HCT116 (cell line): Measurements from ENCODE around the gene TSPEAR. TPM values are rescaled to one million over a fixed set of nuclear protein-coding genes. Genes with fewer than 3 reads are reported as not detected.

Experiments
- ATAC-seq: fragments of 200-7000 bp; cut with Tn5 transposase; 2 replicates; pipeline ENCODE4 v1.9.1; 2020; ENCODE audit warnings: mild to moderate bottlenecking, moderate library complexity
- BruUV-seq: library from RNA; stranded (reverse); fragments of 400-500 nt; replicated peaks from 2 replicates; lab custom pipeline; 2021; lab: Mats Ljungman, UMichigan
- CTCF ChIA-PET: fragments of 300-600 bp; sonication (Branson Sonifier 250); formaldehyde crosslinking; loops from one replicate; lab custom pipeline; 2021; ENCODE audit warnings: antibody characterized with exemption; lab: Charles Lee
- POLR2A ChIA-PET: fragments of 300-600, 350-600 bp; sonication (Branson Sonifier 250); formaldehyde crosslinking; loops from one replicate; lab custom pipeline; 2021; ENCODE audit warnings: antibody characterized with exemption; lab: Charles Lee
- RAD21 ChIA-PET, 2 experiments: fragments of 300-600 bp; sonication (Branson Sonifier 250); formaldehyde crosslinking; loops; one replicate each; lab custom pipeline; 2023; ENCODE audit warnings: low total read pairs in 2 of 2; ENCODE audit not compliant: uncharacterized antibody in 2 of 2, unreplicated experiment in 2 of 2, low non-redundant PET in 1 of 2; lab: Charles Lee
- DNase-seq: peaks from one replicate; pipeline ENCODE4 v3.0.0-alpha.2; 2010; ENCODE audit warnings: low read depth, low spot score
- H2AFZ ChIP-seq: fragments of 200-600 bp; shearing (Covaris generic), sonication (generic); 2 replicates; pipeline ENCODE4 v1.6.1; 2017; ENCODE audit warnings: low read depth, mixed run types, mixed read lengths, antibody characterized with exemption, low read length; ENCODE audit not compliant: poor library complexity, severe bottlenecking
- H3K27ac ChIP-seq: 2 replicates; pipeline ENCODE4 v1.5.1; 2012; ENCODE audit warnings: low read depth, low read length
- H3K27me3 ChIP-seq: fragments of 200-600 bp; sonication (generic); 2 replicates; pipeline ENCODE4 v1.6.1; 2016; ENCODE audit warnings: mixed run types, low read length, mixed read lengths; ENCODE audit not compliant: insufficient read depth
- H3K36me3 ChIP-seq, 2 experiments: fragments of 200-500 bp in 1 of 2; fragments of 200-600 bp in 1 of 2; sonication (Bioruptor generic) in 1 of 2; sonication (generic) in 1 of 2; 2 replicates each; pipeline versions ENCODE4 v1.5.1 to v1.6.1; 2014 to 2016; ENCODE audit warnings: low read length in 2 of 2, inconsistent platforms in 1 of 2, mixed read lengths in 1 of 2, mixed run types in 1 of 2; ENCODE audit not compliant: insufficient read depth in 2 of 2, control insufficient read depth in 1 of 2
- H3K4me1 ChIP-seq, 2 experiments: fragments of 200-600 bp in 1 of 2; sonication (generic) in 1 of 2; 2 replicates each; pipeline versions ENCODE4 v1.5.1 to v1.6.1; 2012 to 2017; ENCODE audit warnings: low read length in 2 of 2, inconsistent platforms in 1 of 2, mild to moderate bottlenecking in 1 of 2, mixed read lengths in 1 of 2, mixed run types in 1 of 2, moderate library complexity in 1 of 2; ENCODE audit not compliant: insufficient read depth in 2 of 2, control insufficient read depth in 1 of 2
- H3K4me2 ChIP-seq: fragments of 200-600 bp; sonication (generic); 2 replicates; pipeline ENCODE4 v1.6.1; 2017; ENCODE audit warnings: mixed run types, low read length, mixed read lengths
- H3K4me3 ChIP-seq, 2 experiments: fragments of 200-600 bp in 1 of 2; sonication (generic) in 1 of 2; replicated peaks in 1 of 2; 2 replicates each; pipeline ENCODE4 v1.5.1; 2011 to 2016; ENCODE audit warnings: low read length in 2 of 2, control low read depth in 1 of 2, low read depth in 1 of 2, mild to moderate bottlenecking in 1 of 2, mixed read lengths in 1 of 2, mixed run types in 1 of 2
- H3K79me2 ChIP-seq: fragments of 200-600 bp; sonication (generic); 2 replicates; pipeline ENCODE4 v1.6.1; 2017; ENCODE audit warnings: mild to moderate bottlenecking, mixed run types, low read length, moderate library complexity, mixed read lengths; ENCODE audit not compliant: insufficient read depth
- H3K9ac ChIP-seq: fragments of 200-600 bp; sonication (generic); 2 replicates; pipeline ENCODE4 v1.6.1; 2016; ENCODE audit warnings: low read length, mixed read lengths
- H3K9me2 ChIP-seq: fragments of 200-600 bp; sonication (generic), shearing (Covaris generic); 2 replicates; pipeline ENCODE4 v1.6.1; 2017; ENCODE audit warnings: mixed run types, mild to moderate bottlenecking, moderate library complexity; ENCODE audit not compliant: insufficient read depth
- H3K9me3 ChIP-seq, 2 experiments: fragments of 200-500 bp in 1 of 2; fragments of 200-600 bp in 1 of 2; sonication (Bioruptor generic) in 1 of 2; sonication (generic) in 1 of 2; 2 replicates each; pipeline ENCODE4 v1.6.1; 2014 to 2017; ENCODE audit warnings: low read length in 2 of 2, mixed read lengths in 2 of 2, inconsistent platforms in 1 of 2, low read depth in 1 of 2, mild to moderate bottlenecking in 1 of 2, mixed run types in 1 of 2, moderate library complexity in 1 of 2; ENCODE audit not compliant: control insufficient read depth in 1 of 2, insufficient read depth in 1 of 2
- H4K20me1 ChIP-seq: fragments of 200-600 bp; sonication (generic), shearing (Covaris generic); 2 replicates; pipeline ENCODE4 v1.6.1; 2017; ENCODE audit warnings: mixed run types, mild to moderate bottlenecking, moderate library complexity; ENCODE audit not compliant: insufficient read depth
- CBX3 ChIP-seq: IDR thresholded peaks from 2 replicates; pipeline ENCODE4 v1.6.1; 2012; ENCODE audit warnings: low read depth
- FOSL1 ChIP-seq: IDR thresholded peaks from 2 replicates; pipeline ENCODE4 v1.6.1; 2012; ENCODE audit warnings: low read depth
- JUND ChIP-seq: IDR thresholded peaks from 2 replicates; pipeline ENCODE4 v1.6.1; 2012
- POLR2A ChIP-seq: IDR thresholded peaks from 2 replicates; pipeline ENCODE4 v1.7.0; 2011; ENCODE audit warnings: borderline replicate concordance; ENCODE audit not compliant: insufficient read depth, insufficient read length; ENCODE audit errors: extremely low read depth
- POLR2AphosphoS5 ChIP-seq: IDR thresholded peaks from 2 replicates; pipeline ENCODE4 v1.6.1; 2011; ENCODE audit warnings: mild to moderate bottlenecking, low read depth, low read length, moderate library complexity
- RAD21 ChIP-seq: IDR thresholded peaks from 2 replicates; pipeline ENCODE4 v1.6.1; 2012; ENCODE audit warnings: low read depth, mild to moderate bottlenecking
- SP1 ChIP-seq: IDR thresholded peaks from 2 replicates; pipeline ENCODE4 v1.6.1; 2012; ENCODE audit warnings: low read depth
- SRF ChIP-seq: IDR thresholded peaks from 2 replicates; pipeline ENCODE4 v1.6.1; 2012; ENCODE audit warnings: low read depth
- TCF7L2 ChIP-seq: IDR thresholded peaks from 2 replicates; pipeline ENCODE4 v1.7.0; 2011; ENCODE audit warnings: borderline replicate concordance, inconsistent platforms; ENCODE audit not compliant: insufficient read depth, insufficient read length; ENCODE audit errors: extremely low read depth
- ZFX ChIP-seq: fragments of 450-650 bp; IDR thresholded peaks from 2 replicates; pipeline ENCODE4 v1.6.1; 2017
- intact Hi-C: fragments of 100-400 bp; cut with micrococcal nuclease; formaldehyde crosslinking; loops from 2 replicates; pipeline ENCODE4 v1.10.0; 2022
- total RNA-seq: library from RNA; stranded (reverse); gene quantifications from one replicate; pipeline ENCODE4 v1.2.1, GENCODE V29; 2021; ENCODE audit not compliant: unreplicated experiment
- TF ChIP-seq, protein P1 (sequence below): IDR thresholded peaks from 2 replicates; pipeline ENCODE4 v1.6.1; 2012; ENCODE audit warnings: low read depth
- TF ChIP-seq, protein P2 (sequence below), 3 experiments: fragments of 200-600 bp in 1 of 3; sonication (generic) in 1 of 3; IDR thresholded peaks in 2 of 3; conservative IDR thresholded peaks in 1 of 3; 2 replicates each; pipeline ENCODE4 v1.5.1; 2012 to 2017; ENCODE audit warnings: low read depth in 2 of 3, low read length in 2 of 3, antibody characterized with exemption in 1 of 3, borderline replicate concordance in 1 of 3, control low read depth in 1 of 3, mild to moderate bottlenecking in 1 of 3, mixed read lengths in 1 of 3, mixed run types in 1 of 3, moderate library complexity in 1 of 3; ENCODE audit not compliant: insufficient read depth in 1 of 3
- TF ChIP-seq, protein P3 (sequence below): IDR thresholded peaks from 2 replicates; pipeline ENCODE4 v1.6.1; 2012
- TF ChIP-seq, protein P4 (sequence below): IDR thresholded peaks from 2 replicates; pipeline ENCODE4 v1.6.1; 2011; ENCODE audit warnings: mild to moderate bottlenecking, low read length, moderate library complexity; ENCODE audit not compliant: insufficient replicate concordance; ENCODE audit errors: extremely low read depth

The TSPEAR gene
- total RNA-seq, 1 experiment from 2014 or later = not detected

DNA sequence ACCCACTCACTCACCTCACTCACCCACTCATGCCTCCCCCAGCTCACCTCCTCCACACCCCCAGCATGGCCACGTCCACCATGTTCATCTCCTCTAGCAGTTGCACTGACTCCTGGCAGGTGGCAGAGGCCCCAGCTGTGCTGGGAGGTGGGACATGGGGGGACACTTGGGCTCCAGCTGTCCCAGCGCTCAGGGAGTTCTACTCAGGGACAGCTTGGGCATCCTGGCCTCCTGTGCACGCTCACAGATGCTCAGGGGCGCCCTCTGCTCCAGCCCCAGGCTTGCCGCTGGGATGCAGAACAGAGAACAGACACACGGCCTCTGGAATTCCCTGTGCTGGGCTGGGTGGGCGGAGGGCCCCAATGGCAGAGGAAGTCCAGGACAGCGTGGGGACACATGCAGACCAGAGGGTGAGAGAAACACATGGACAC is 94.3 kb downstream of the TSPEAR start (continued):
- TF ChIP-seq, protein P1, sequence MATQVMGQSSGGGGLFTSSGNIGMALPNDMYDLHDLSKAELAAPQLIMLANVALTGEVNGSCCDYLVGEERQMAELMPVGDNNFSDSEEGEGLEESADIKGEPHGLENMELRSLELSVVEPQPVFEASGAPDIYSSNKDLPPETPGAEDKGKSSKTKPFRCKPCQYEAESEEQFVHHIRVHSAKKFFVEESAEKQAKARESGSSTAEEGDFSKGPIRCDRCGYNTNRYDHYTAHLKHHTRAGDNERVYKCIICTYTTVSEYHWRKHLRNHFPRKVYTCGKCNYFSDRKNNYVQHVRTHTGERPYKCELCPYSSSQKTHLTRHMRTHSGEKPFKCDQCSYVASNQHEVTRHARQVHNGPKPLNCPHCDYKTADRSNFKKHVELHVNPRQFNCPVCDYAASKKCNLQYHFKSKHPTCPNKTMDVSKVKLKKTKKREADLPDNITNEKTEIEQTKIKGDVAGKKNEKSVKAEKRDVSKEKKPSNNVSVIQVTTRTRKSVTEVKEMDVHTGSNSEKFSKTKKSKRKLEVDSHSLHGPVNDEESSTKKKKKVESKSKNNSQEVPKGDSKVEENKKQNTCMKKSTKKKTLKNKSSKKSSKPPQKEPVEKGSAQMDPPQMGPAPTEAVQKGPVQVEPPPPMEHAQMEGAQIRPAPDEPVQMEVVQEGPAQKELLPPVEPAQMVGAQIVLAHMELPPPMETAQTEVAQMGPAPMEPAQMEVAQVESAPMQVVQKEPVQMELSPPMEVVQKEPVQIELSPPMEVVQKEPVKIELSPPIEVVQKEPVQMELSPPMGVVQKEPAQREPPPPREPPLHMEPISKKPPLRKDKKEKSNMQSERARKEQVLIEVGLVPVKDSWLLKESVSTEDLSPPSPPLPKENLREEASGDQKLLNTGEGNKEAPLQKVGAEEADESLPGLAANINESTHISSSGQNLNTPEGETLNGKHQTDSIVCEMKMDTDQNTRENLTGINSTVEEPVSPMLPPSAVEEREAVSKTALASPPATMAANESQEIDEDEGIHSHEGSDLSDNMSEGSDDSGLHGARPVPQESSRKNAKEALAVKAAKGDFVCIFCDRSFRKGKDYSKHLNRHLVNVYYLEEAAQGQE = no peak
- TF ChIP-seq TCF7L2 (no peak), POLR2A (no peak), SP1 (no peak), RAD21 (no peak)
- TF ChIP-seq, protein P2, sequence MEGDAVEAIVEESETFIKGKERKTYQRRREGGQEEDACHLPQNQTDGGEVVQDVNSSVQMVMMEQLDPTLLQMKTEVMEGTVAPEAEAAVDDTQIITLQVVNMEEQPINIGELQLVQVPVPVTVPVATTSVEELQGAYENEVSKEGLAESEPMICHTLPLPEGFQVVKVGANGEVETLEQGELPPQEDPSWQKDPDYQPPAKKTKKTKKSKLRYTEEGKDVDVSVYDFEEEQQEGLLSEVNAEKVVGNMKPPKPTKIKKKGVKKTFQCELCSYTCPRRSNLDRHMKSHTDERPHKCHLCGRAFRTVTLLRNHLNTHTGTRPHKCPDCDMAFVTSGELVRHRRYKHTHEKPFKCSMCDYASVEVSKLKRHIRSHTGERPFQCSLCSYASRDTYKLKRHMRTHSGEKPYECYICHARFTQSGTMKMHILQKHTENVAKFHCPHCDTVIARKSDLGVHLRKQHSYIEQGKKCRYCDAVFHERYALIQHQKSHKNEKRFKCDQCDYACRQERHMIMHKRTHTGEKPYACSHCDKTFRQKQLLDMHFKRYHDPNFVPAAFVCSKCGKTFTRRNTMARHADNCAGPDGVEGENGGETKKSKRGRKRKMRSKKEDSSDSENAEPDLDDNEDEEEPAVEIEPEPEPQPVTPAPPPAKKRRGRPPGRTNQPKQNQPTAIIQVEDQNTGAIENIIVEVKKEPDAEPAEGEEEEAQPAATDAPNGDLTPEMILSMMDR (IDR thresholded peaks at IDR 0.05 in 2 of 3, conservative IDR thresholded peaks at IDR 0.05 in 1 of 3; ENCODE audit: borderline replicate concordance in 1 of 3, insufficient read depth in 1 of 3, low read depth in 2 of 3, low read length in 2 of 3) = no peak
- TF ChIP-seq, protein P3, sequence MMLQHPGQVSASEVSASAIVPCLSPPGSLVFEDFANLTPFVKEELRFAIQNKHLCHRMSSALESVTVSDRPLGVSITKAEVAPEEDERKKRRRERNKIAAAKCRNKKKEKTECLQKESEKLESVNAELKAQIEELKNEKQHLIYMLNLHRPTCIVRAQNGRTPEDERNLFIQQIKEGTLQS = no peak

DNA sequence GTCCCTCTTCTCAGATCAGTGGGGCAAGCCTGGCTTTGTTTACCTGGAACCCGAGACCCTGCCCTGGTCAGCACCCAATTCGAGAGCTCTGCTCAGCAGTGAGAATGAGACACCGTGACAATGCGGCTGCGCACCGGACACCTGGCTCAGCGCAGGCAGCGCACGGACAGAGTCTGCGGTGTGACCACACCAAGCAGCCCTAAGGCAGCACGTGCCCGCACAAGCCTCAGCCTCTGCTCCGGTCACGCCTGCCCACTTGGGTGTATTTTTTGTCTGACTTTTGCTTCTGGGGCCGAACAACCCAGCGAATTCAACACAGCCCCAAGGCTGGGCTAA is 94.8 kb downstream of the TSPEAR start:
- Histone ChIP-seq H3K4me3 (no peak overlapping the region), H2AFZ (no peak overlapping the region), H3K9me2 (no peaks in the 10 kb centered on the region), H3K9ac (no peak overlapping the region), H3K36me3 (no peaks in the 10 kb centered on the region), H3K27me3 (no peaks in the 10 kb centered on the region), H3K27ac (no peak overlapping the region), H3K4me1 (no peaks in the 10 kb centered on the region), H3K9me3 (peaks cover 9 to 10% of the 10 kb centered on the region in 2 experiments), H4K20me1 (no peaks in the 10 kb centered on the region), H3K79me2 (no peaks in the 10 kb centered on the region), H3K4me2 (no peak overlapping the region)
- intact Hi-C loops = no loop called here
- ChIA-PET CTCF (no interaction called here), RAD21 (no interaction called here), POLR2A (no interaction called here)
- BruUV-seq = no TSS peak
- ATAC-seq (no peak), DNase-seq (no peak)
- TF ChIP-seq, protein P4, sequence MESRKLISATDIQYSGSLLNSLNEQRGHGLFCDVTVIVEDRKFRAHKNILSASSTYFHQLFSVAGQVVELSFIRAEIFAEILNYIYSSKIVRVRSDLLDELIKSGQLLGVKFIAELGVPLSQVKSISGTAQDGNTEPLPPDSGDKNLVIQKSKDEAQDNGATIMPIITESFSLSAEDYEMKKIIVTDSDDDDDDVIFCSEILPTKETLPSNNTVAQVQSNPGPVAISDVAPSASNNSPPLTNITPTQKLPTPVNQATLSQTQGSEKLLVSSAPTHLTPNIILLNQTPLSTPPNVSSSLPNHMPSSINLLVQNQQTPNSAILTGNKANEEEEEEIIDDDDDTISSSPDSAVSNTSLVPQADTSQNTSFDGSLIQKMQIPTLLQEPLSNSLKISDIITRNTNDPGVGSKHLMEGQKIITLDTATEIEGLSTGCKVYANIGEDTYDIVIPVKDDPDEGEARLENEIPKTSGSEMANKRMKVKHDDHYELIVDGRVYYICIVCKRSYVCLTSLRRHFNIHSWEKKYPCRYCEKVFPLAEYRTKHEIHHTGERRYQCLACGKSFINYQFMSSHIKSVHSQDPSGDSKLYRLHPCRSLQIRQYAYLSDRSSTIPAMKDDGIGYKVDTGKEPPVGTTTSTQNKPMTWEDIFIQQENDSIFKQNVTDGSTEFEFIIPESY = no peak
- TF ChIP-seq FOSL1 (no peak), CBX3 (no peak), POLR2AphosphoS5 (no peak), SP1 (no peak), ZFX (no peak), SRF (no peak), JUND (no peak)
- TF ChIP-seq, protein P1 = no peak
